ENCODE results near the gene PA2G4.

DNA sequence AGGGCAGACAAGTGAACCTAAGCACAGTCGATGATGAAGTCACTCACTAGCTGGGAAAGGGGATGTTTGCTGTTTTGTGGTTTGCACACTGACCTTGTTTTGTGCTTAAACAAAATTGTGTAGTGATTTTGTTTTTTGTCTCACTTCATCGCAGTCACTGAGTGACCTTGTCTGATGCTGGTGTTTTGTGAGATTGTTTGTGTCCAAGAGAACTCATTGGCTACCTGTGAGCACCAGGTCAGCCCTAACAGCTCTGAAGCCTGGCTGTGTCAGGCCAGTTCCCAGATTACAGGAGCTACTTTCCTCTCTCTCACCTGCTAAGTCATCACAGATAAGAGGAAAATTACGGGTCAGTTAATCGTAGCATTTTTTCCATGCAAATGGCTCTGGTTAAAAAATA lies 19.8 kb downstream of the PA2G4 start:
- TF ChIP-seq, protein P1, sequence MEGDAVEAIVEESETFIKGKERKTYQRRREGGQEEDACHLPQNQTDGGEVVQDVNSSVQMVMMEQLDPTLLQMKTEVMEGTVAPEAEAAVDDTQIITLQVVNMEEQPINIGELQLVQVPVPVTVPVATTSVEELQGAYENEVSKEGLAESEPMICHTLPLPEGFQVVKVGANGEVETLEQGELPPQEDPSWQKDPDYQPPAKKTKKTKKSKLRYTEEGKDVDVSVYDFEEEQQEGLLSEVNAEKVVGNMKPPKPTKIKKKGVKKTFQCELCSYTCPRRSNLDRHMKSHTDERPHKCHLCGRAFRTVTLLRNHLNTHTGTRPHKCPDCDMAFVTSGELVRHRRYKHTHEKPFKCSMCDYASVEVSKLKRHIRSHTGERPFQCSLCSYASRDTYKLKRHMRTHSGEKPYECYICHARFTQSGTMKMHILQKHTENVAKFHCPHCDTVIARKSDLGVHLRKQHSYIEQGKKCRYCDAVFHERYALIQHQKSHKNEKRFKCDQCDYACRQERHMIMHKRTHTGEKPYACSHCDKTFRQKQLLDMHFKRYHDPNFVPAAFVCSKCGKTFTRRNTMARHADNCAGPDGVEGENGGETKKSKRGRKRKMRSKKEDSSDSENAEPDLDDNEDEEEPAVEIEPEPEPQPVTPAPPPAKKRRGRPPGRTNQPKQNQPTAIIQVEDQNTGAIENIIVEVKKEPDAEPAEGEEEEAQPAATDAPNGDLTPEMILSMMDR (IDR thresholded peaks at IDR 0.05; ENCODE audit: borderline replicate concordance, extremely low read depth, low read length, poor library complexity, severe bottlenecking): no peak
- TF ChIP-seq EZH2 (IDR thresholded peaks at IDR 0.05; ENCODE audit: borderline replicate concordance, low read depth, low read length, severe bottlenecking): no peak
